ENCODE results near the gene FIGNL1. TPM values are rescaled to one million over a fixed set of nuclear protein-coding genes. Genes with fewer than 3 reads are reported as not detected.

The FIGNL1 gene
- total and polyA plus RNA-seq, 2 donors (not counting 1 experiment from before 2014, with no cell fraction given) = 3.6 to 24.5 TPM

DNA sequence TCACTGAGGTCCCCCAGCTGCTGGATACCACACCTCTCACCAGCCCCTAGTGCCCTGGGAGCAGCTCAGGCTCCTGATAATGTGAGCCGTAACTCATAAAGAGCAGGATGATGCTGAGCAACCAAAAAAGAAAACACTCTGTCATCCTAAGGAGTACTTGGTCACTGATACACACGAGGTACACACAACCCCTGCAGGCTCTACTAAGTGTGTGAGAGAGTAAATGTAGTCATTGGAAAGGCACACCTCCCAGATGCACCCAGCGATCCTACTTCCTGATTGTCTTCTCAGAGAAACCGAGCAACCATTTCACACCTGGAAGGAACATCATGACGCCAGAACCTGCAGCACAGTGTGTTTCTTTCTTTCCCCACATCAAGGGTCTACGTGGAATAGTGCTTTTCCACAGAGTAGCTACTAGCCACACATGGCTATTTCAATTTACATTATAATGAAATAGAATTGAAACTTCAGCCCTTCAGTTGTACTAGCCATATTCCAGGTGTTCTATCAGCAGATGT, 34.2 kb downstream of the FIGNL1 start:
- peaks cover 71 to 73% of the 10 kb centered on the region in 2 donors for H3K4me1 ChIP-seq (ENCODE audit: control insufficient read depth in 2 of 2, insufficient read depth in 2 of 2, low read length in 2 of 2)
- H4K20me1 ChIP-seq (ENCODE audit: control insufficient read depth, insufficient read depth, low read length, poor library complexity, severe bottlenecking) = no peaks in the 10 kb centered on the region
- TF ChIP-seq, protein P1, sequence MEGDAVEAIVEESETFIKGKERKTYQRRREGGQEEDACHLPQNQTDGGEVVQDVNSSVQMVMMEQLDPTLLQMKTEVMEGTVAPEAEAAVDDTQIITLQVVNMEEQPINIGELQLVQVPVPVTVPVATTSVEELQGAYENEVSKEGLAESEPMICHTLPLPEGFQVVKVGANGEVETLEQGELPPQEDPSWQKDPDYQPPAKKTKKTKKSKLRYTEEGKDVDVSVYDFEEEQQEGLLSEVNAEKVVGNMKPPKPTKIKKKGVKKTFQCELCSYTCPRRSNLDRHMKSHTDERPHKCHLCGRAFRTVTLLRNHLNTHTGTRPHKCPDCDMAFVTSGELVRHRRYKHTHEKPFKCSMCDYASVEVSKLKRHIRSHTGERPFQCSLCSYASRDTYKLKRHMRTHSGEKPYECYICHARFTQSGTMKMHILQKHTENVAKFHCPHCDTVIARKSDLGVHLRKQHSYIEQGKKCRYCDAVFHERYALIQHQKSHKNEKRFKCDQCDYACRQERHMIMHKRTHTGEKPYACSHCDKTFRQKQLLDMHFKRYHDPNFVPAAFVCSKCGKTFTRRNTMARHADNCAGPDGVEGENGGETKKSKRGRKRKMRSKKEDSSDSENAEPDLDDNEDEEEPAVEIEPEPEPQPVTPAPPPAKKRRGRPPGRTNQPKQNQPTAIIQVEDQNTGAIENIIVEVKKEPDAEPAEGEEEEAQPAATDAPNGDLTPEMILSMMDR (IDR thresholded peaks at IDR 0.05) = no peak
- TF ChIP-seq EZH2 (IDR thresholded peaks at IDR 0.05; ENCODE audit: borderline replicate concordance, insufficient read depth, low read depth, low read length, poor library complexity, severe bottlenecking) = no peak
- H3K27ac ChIP-seq (ENCODE audit: low read length in 2 of 2) = peak overlapping the region; percentile 34 to 45
- H3K27ac Mint-ChIP-seq = peak overlapping the region; percentile 91
- H3K9me3 ChIP-seq (ENCODE audit: control extremely low read depth in 1 of 3, control insufficient read depth in 2 of 3, insufficient read depth in 1 of 3, low read length in 2 of 3) = no peaks in the 10 kb centered on the region
- H3K4me1 Mint-ChIP-seq = peaks cover 72% of the 10 kb centered on the region
- intact Hi-C loops (cut with micrococcal nuclease) = loop anchor here (2.0 kb wide), 2 partner anchors 33 to 99 kb away; no protein-coding TSS in a partner anchor
- DNase-seq (no peak), ATAC-seq (ENCODE audit: low read depth) (no peak)
- peak overlapping the region; percentile 69 for H3K4me2 ChIP-seq (replicated peaks; ENCODE audit: low read depth, low read length, poor library complexity, severe bottlenecking)
- no peaks in the 10 kb centered on the region for H3K27me3 ChIP-seq (replicated peaks in 1 of 4; ENCODE audit: control extremely low read depth in 1 of 4, control insufficient read depth in 3 of 4, insufficient read depth in 4 of 4, low read length in 3 of 4)
- no peak overlapping the region for H3K9ac ChIP-seq (ENCODE audit: low read length)
- peaks cover 35% of the 10 kb centered on the region for H3K79me2 ChIP-seq (ENCODE audit: control insufficient read depth, insufficient read depth, low read length)
- no CpG with 5 or more reads among the region's 6 CpGs for WGBS (ENCODE audit: insufficient coverage)
- H3K9me3 Mint-ChIP-seq (ENCODE audit: insufficient read depth) = no peaks in the 10 kb centered on the region
- ChIA-PET POLR2A (interaction anchor here (1.1 to 1.7 kb wide), 3 partner anchors 8 to 22 kb away, joined by 3 to 5 read pairs (median 4); no protein-coding TSS in a partner anchor), CTCF (interaction anchor here (0.7 to 10.4 kb wide), 13 partner anchors 10 to 273 kb away, joined by 3 to 211 read pairs (median 23); partner anchors contain the start of gene IKZF1)
- no peaks in the 10 kb centered on the region for H3K36me3 ChIP-seq (replicated peaks in 1 of 2; ENCODE audit: control extremely low read depth in 1 of 2, control insufficient read depth in 1 of 2, extremely low read depth in 1 of 2, insufficient read depth in 2 of 2, low read length in 1 of 2)
- H3K27me3 Mint-ChIP-seq = no peaks in the 10 kb centered on the region
- H2AFZ ChIP-seq (ENCODE audit: insufficient read depth, low read depth, low read length, poor library complexity, severe bottlenecking) = no peak overlapping the region
- peak overlapping the region; percentile 84 for H3K4me3 Mint-ChIP-seq
- no peak overlapping the region for H3K4me3 ChIP-seq (ENCODE audit: control extremely low read depth in 1 of 5, extremely low read depth in 1 of 5, insufficient read depth in 1 of 5, low read depth in 2 of 5, low read length in 4 of 5)

DNA sequence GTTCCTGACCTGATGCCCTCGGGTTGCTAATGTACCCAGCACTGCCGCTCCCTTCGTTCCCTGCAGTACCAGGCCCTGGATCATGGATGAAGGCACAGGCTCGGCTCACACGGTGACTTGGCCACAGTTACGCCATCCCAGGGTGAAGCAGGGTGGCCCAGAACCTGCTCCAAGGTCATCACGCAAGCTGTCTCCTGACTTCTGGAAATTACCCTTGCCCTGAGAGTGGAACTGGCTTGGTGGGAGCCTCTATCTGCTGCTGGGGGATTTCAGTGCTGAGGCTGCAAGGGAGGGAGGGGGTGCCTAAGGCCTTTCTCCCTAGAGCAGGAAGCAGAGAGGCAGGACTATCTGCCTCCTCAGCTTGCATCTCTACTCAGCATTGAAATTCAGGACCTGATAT, 36.6 kb downstream of the FIGNL1 start:
- Histone ChIP-seq H4K20me1 (ENCODE audit: control insufficient read depth, insufficient read depth, low read length, poor library complexity, severe bottlenecking) (no peaks in the 10 kb centered on the region), H3K9ac (ENCODE audit: low read length) (no peak overlapping the region), H3K4me3 (ENCODE audit: control extremely low read depth in 1 of 5, extremely low read depth in 1 of 5, insufficient read depth in 1 of 5, low read depth in 2 of 5, low read length in 4 of 5) (no peak overlapping the region), H2AFZ (ENCODE audit: insufficient read depth, low read depth, low read length, poor library complexity, severe bottlenecking) (no peak overlapping the region), H3K27me3 (replicated peaks in 1 of 4; ENCODE audit: control extremely low read depth in 1 of 4, control insufficient read depth in 3 of 4, insufficient read depth in 4 of 4, low read length in 3 of 4) (no peaks in the 10 kb centered on the region), H3K4me1 (ENCODE audit: control insufficient read depth in 2 of 2, insufficient read depth in 2 of 2, low read length in 2 of 2) (peaks cover 94 to 97% of the 10 kb centered on the region in 2 donors), H3K4me2 (replicated peaks; ENCODE audit: low read depth, low read length, poor library complexity, severe bottlenecking) (peak overlapping the region; percentile 71), H3K79me2 (ENCODE audit: control insufficient read depth, insufficient read depth, low read length) (peaks cover 30% of the 10 kb centered on the region), H3K27ac (ENCODE audit: low read length in 2 of 2) (peak overlapping the region; percentile 90 to 94), H3K36me3 (replicated peaks in 1 of 2; ENCODE audit: control extremely low read depth in 1 of 2, control insufficient read depth in 1 of 2, extremely low read depth in 1 of 2, insufficient read depth in 2 of 2, low read length in 1 of 2) (no peaks in the 10 kb centered on the region), H3K9me3 (ENCODE audit: control extremely low read depth in 1 of 3, control insufficient read depth in 2 of 3, insufficient read depth in 1 of 3, low read length in 2 of 3) (no peaks in the 10 kb centered on the region)
- ChIA-PET CTCF (interaction anchor here (1.1 to 10.4 kb wide), 6 partner anchors 14 to 209 kb away, joined by 3 to 182 read pairs (median 8); no protein-coding TSS in a partner anchor), POLR2A (interaction anchor here (1.1 to 4.6 kb wide), 4 partner anchors 14 to 103 kb away, joined by 3 to 28 read pairs (median 14); no protein-coding TSS in a partner anchor)
- DNase-seq (no peak), ATAC-seq (ENCODE audit: low read depth) (no peak)
- Mint-ChIP-seq H3K27me3 (no peaks in the 10 kb centered on the region), H3K4me1 (peaks cover 92% of the 10 kb centered on the region), H3K27ac (peak overlapping the region; percentile 89), H3K4me3 (peak overlapping the region; percentile 56), H3K9me3 (ENCODE audit: insufficient read depth) (no peaks in the 10 kb centered on the region)
- no peak for TF ChIP-seq EZH2 (IDR thresholded peaks at IDR 0.05; ENCODE audit: borderline replicate concordance, insufficient read depth, low read depth, low read length, poor library complexity, severe bottlenecking)
- TF ChIP-seq, protein P1 (IDR thresholded peaks at IDR 0.05) = no peak
- 96% methylated on average over 7 of the region's 7 CpGs for WGBS (ENCODE audit: insufficient coverage)
- intact Hi-C loops (cut with micrococcal nuclease) = loop anchor here (5.0 kb wide), 1 partner anchor 106 kb away; no protein-coding TSS in a partner anchor

Measured in B cell (primary cell).